VCaP (cell line): ENCODE data around the gene ZNF644.

Experiments
- H3K27ac ChIP-seq: fragments of 450-650 bp; 2 replicates; pipeline ENCODE4 v1.5.1; 2017
- CTCF ChIP-seq: fragments of 450-650 bp; conservative IDR thresholded peaks from 2 replicates; pipeline ENCODE4 v1.5.1; 2017; ENCODE audit warnings: mild to moderate bottlenecking, moderate library complexity

Gene ZNF644

DNA sequence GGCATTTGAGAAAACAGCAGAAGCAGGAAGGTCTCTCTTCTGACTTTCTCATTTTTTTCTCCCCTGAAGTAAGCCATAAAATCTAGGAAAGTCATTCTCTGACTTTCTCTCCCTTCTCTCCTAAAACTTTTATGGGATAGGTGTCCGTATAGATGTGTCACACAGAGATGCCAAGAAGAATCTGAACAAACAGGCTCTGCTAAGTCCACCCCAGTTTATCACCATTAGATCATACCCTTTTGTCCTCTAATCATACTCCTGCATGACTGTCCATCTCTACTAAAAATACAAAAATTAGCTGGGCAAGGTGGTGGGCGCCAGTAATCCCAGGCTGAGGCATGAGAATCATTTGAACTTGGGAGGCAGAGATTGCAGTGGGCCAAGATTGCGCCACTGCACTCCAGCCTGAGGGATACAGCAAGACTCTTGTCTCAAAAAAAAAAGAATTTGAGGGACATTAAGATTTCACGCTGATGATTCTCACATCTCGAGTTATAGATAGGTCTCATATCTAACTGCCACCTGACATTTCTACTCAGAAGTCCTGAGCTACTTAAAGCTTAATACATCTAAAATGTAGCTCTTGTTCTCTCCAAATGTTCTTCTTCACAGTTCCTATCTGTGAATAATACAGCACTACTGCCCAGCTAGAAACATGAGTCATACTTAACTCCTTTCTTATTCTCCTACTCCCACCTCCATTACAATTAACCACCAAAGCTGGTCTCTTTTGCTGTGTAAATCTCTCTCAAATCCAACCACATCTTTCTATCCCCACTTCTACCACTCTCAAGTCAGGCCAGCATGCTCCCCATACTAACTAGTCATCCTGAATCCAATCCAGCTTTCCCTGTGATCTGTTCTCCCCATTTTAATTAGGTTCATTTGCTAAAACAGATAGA lies 47.7 kb downstream of the ZNF644 start:
- H3K27ac ChIP-seq = peak overlapping the region; percentile 30
- TF ChIP-seq CTCF = no peak

GRCh38 chr1:90970208-90970607 lies 51.6 kb downstream of the ZNF644 start:
- no peak for TF ChIP-seq CTCF
- H3K27ac ChIP-seq = no peak overlapping the region

DNA sequence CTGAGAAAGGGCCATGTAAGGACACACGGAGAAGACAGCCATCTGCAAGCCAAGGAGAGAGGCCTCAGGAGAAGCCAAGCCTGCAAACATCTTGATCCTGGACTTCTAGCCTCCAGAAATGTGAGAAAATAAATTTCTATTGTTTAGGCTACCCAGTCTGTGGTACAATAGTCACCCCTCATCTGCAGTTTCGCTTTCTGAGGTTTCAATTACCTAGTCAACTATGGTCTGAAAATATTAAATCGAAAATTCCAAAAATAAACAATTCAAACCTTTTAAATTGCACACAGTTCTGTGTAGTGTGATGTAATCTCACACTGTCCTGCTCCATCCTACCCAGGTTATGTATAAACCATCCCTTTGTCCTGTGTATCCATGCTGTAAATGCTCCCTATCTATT lies 52.6 kb downstream of the ZNF644 start:
- no peak overlapping the region for H3K27ac ChIP-seq
- TF ChIP-seq CTCF = no peak

DNA sequence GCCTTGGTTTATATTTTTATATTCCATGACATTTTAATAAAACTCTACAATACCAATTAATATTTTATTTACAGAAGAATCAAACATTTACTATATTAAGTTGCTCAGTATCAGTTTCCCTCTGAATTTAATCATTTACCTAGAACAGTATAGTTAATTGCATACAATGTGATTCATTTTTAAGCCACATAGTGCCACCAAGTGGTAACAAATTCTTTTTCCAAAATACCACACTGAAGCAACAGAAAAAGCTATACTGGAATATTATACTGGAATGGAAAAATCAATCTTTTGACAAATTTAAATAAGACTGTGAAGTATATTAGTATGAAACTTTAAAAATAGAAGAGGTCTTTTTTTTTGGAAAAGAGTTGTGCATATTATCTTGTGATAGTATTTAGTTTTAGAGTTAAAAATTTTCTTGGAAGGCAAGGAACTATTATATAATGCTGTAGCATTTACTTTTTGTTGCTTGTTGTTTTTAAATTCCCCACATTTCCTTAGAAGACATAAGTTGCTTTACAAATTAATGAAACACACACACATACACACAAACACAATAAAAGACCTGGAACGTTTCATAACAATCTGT lies 57.3 kb downstream of the ZNF644 start:
- H3K27ac ChIP-seq = no peak overlapping the region
- TF ChIP-seq CTCF = peak; percentile 71

DNA sequence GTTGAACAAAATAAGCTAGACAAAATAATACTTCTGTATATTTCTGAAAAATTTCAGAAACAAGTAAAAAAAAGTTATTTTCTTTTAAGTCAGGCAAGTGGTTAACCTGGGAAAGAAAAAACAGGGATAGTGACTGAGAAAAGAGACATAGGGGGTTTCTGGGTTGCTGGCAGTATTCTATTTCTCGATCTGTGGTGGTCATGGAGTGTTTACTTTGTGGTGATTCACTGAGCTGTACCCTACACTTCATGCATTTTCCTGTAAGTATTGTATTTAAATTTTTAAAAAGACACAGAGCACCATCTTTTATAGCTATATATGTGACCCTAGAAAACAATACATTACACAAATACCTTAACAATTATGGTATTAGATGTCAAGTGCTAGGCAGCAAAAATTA lies 58.2 kb downstream of the ZNF644 start:
- no peak for TF ChIP-seq CTCF
- H3K27ac ChIP-seq = no peak overlapping the region

GRCh38 chr1:90963236-90963635 lies 58.6 kb downstream of the ZNF644 start:
- no peak overlapping the region for H3K27ac ChIP-seq
- TF ChIP-seq CTCF = no peak

DNA sequence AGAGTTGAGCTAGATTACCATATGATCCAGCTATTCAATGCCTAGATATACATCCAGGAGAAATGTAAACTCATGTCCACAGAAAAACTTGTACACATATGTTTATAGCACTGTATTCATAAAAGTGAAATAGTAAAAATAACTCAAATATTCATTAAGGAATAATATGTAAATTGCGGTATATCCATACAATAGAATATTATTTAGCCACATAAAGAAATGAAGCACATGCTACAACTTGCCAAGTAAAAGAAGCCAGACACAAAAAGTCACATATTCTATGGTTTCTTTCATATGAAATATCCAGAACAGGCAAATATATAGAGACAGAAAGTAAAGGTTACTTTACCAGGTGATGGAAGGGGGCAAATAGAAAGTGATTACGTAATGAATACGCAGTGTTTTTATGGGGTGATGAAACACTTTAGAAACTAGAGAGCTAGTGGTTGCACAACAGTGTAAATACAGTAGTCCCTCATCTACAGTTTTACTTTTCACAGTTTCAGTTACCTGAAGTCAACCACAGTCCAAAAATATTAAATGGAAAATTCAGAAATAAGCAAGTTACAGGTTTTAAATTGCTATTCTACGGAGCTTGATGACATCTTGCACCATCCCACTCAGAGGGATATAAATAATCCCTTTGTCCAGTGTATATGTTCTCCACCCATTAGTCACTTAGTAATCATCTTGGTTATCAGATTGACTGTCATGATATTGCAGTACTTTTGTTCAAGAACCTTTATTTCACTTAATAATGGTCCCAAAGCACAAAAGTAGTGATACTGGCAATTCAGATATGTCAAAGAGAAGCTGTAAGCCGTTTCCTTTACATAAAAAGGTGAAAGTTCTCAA lies 62.3 kb downstream of the ZNF644 start:
- no peak for TF ChIP-seq CTCF
- H3K27ac ChIP-seq = no peak overlapping the region
